ENCODE data around the gene EPB41L2.
"Not testable (repeated sequence)": the region's sequence is repeated elsewhere in the genome, so short reads cannot be mapped to it uniquely, and the experiment has no call there.

EPB41L2 gene

GRCh38 chr6:130932438-130932837 lies 130.6 kb downstream of the EPB41L2 start:
- DNase-seq (ENCODE audit: low read depth), result no peak
- H3K4me3 ChIP-seq (ENCODE audit: low read depth, low read length), result no peak overlapping the region

- no peak for DNase-seq (ENCODE audit: low read depth)
- H3K4me3 ChIP-seq (ENCODE audit: low read depth, low read length), result no peak overlapping the region
Measured at GRCh38 chr6:130931683-130932082, 131.4 kb downstream of the EPB41L2 start.

- DNase-seq (ENCODE audit: low read depth), result peak; percentile 52
- no peak overlapping the region for H3K4me3 ChIP-seq (ENCODE audit: low read depth, low read length)
Measured at GRCh38 chr6:130929036-130929678, 133.9 kb downstream of the EPB41L2 start.

- no peak overlapping the region for H3K4me3 ChIP-seq (ENCODE audit: low read depth, low read length)
- DNase-seq (ENCODE audit: low read depth), result no peak
Measured at GRCh38 chr6:130928158-130928912, 134.7 kb downstream of the EPB41L2 start.

- DNase-seq (ENCODE audit: low read depth), result no peak
Measured at GRCh38 chr6:130927305-130927704, 135.7 kb downstream of the EPB41L2 start.

GRCh38 chr6:130923350-130923749 lies 139.7 kb downstream of the EPB41L2 start:
- no peak for DNase-seq (ENCODE audit: low read depth)
- H3K4me3 ChIP-seq (ENCODE audit: low read depth, low read length), result no peak overlapping the region

More at GRCh38 chr6:130927305-130927704, 135.7 kb downstream of the EPB41L2 start:
- H3K4me3 ChIP-seq (ENCODE audit: low read depth, low read length), result no peak overlapping the region

- DNase-seq (ENCODE audit: low read depth), result no peak
- no peak overlapping the region for H3K4me3 ChIP-seq (ENCODE audit: low read depth, low read length)
Measured at GRCh38 chr6:130922922-130923321, 140.1 kb downstream of the EPB41L2 start.

- no peak overlapping the region for H3K4me3 ChIP-seq (ENCODE audit: low read depth, low read length)
- DNase-seq (ENCODE audit: low read depth), result no peak
Measured at GRCh38 chr6:130920969-130921368, 142.1 kb downstream of the EPB41L2 start.

- DNase-seq (ENCODE audit: low read depth), result no peak
- H3K4me3 ChIP-seq (ENCODE audit: low read depth, low read length), result no peak overlapping the region
Measured at GRCh38 chr6:130918171-130918570, 144.9 kb downstream of the EPB41L2 start.

- not testable (repeated sequence) for DNase-seq (ENCODE audit: low read depth); H3K4me3 ChIP-seq (ENCODE audit: low read depth, low read length)
Measured at GRCh38 chr6:130915606-130916005, 147.4 kb downstream of the EPB41L2 start.

- no peak for DNase-seq (ENCODE audit: low read depth)
- H3K4me3 ChIP-seq (ENCODE audit: low read depth, low read length), result no peak overlapping the region
Measured at GRCh38 chr6:130913120-130913519, 149.9 kb downstream of the EPB41L2 start.

GRCh38 chr6:130912434-130912833 lies 150.6 kb downstream of the EPB41L2 start:
- peak; percentile 61 for DNase-seq (ENCODE audit: low read depth)
- no peak overlapping the region for H3K4me3 ChIP-seq (ENCODE audit: low read depth, low read length)

GRCh38 chr6:130908958-130909357 lies 154.1 kb downstream of the EPB41L2 start:
- peak; percentile 12 for DNase-seq (ENCODE audit: low read depth)

GRCh38 chr6:130908188-130908587 lies 154.9 kb downstream of the EPB41L2 start:
- no peak for DNase-seq (ENCODE audit: low read depth)
- H3K4me3 ChIP-seq (ENCODE audit: low read depth, low read length), result no peak overlapping the region

More at GRCh38 chr6:130908958-130909357, 154.1 kb downstream of the EPB41L2 start:
- H3K4me3 ChIP-seq (ENCODE audit: low read depth, low read length), result no peak overlapping the region

- no peak overlapping the region for H3K4me3 ChIP-seq (ENCODE audit: low read depth, low read length)
- DNase-seq (ENCODE audit: low read depth), result no peak
Measured at GRCh38 chr6:130907687-130908086, 155.4 kb downstream of the EPB41L2 start.

- no peak overlapping the region for H3K4me3 ChIP-seq (ENCODE audit: low read depth, low read length)
- DNase-seq (ENCODE audit: low read depth), result peak; percentile 40
Measured at GRCh38 chr6:130906736-130907381, 156.2 kb downstream of the EPB41L2 start.

GRCh38 chr6:130903602-130904001 lies 159.4 kb downstream of the EPB41L2 start:
- no peak overlapping the region for H3K4me3 ChIP-seq (ENCODE audit: low read depth, low read length)
- DNase-seq (ENCODE audit: low read depth), result no peak

GRCh38 chr6:130903007-130903406 lies 160.0 kb downstream of the EPB41L2 start:
- DNase-seq (ENCODE audit: low read depth), result no peak
- H3K4me3 ChIP-seq (ENCODE audit: low read depth, low read length), result no peak overlapping the region

GRCh38 chr6:130900913-130901312 lies 162.1 kb downstream of the EPB41L2 start:
- DNase-seq (ENCODE audit: low read depth), result peak; percentile 45
- H3K4me3 ChIP-seq (ENCODE audit: low read depth, low read length), result no peak overlapping the region

GRCh38 chr6:130896249-130896648 lies 166.8 kb downstream of the EPB41L2 start:
- DNase-seq (ENCODE audit: low read depth), result no peak
- no peak overlapping the region for H3K4me3 ChIP-seq (ENCODE audit: low read depth, low read length)
